GM21717 (cell line): ENCODE measurements around the gene SAMD8.

Source experiments
- ATAC-seq: cut with Tn5 transposase; IDR thresholded peaks from one replicate; pipeline ENCODE4 v1.9.1; 2021; ENCODE audit warnings: mild to moderate bottlenecking, moderate library complexity; ENCODE audit not compliant: unreplicated experiment

SAMD8 gene

DNA sequence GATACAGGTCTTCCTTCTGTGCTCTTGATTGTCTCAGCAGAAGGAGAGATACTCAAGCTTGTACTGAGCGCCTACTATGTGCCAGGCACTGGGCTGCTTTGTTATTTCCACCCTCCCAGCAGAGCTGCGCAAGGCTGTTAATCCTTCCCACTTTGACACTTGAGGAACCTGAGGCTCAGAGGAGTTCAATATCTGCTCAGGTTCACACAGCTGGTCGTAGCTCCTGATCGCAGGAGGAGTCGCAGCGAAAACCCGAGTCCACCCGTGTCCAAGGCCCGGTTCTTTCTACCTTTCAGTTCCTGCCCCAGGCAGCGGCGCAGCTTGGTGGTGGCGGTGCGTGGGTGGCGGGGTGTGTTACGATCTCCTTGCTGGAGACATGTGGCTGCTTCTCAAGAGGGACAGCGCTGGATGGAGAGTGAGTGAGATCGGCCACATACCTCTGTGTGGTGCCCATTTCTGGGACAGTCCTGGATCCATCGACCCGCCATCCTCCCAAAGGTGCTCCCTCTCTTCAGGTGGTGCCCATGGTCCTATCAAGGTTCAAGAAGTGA lies 26.5 kb upstream of the SAMD8 start:
- no peak for ATAC-seq

DNA sequence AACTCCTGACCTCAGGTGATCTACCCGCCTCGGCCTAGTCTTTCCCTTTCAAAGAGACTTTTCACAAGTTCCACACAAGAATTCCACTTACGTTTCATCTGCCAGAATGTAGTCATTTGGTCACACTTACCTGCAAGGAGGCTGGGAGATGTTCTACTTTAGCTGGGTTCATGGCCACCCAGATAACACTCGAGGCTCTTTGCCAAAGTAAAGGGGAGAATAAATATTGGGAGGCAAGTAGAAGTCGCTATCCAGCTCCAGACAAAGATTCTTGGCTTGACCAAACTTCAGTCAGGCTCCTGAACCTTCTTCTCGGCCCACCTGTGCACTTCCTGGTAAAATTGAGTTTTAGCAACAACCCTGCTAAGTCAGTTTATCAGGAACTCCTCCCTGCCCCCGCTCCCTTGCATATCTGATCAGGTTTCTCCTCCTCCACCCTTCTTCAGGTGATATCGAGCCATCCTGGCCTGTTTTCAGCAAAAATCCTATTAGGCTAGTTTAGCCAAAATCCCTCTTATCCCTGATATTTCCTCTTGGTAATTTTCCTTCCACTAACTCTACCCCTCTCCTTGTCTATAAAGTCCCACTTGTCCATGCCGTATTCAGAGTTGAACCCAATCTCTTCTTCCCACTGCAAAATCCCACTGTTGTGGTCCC lies 25.1 kb upstream of the SAMD8 start:
- ATAC-seq: no peak

DNA sequence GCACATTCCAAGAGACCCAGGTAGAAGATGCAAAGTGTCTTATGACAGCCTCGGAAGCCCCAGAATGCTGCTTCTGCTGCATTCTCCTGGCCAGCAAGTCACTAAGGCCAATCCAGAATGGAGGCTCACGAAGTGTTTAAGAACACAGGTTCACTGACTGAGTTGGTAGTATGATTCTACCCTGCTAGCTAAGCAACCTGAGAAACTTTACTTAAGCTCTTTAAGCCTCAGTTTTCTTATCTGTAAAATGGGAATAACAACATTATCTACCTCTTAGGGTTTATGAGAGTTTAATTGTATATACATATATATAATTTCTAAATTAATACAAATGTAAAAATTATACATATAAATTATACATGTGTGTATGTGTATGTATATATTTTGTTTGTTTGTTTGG lies 22.8 kb upstream of the SAMD8 start:
- ATAC-seq: no peak

DNA sequence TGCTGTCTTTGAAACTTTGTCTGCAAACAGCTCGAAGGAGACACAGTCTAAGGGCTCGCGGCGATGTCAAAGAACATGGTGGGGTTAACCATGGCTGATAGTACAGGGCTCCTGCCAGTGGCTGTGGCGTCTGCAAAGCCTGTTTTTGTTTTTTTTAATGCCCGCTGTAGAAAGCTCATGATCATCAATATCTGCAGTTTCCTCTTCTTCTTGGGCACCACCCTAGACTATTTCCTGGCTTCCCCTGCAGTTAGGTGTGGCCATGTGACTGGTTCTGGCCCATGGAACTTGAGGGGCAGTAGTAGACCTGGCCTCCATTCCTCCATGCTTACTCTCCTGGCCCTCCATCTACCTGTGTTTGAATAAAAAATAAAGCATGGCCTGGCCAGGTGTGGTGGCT lies 21.8 kb upstream of the SAMD8 start:
- no peak for ATAC-seq

DNA sequence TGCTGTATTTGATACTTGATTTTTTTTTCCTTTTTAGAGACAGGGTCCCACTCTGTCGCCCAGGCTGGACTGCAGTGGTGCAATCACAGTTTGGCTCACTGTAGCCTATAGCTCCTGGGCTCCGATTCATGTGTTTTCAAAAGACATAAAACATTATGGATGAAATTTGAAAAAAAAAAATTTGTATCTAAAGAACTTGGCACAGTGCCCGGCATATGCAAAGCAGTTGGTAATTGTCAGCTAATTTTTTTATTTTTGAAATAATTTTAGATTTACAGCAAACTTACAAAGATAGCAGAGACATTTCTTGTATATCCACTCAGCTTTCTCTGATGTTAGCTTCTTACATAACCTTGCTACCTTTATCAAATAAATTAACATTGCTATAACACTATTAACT lies 20.3 kb upstream of the SAMD8 start:
- ATAC-seq: no peak

DNA sequence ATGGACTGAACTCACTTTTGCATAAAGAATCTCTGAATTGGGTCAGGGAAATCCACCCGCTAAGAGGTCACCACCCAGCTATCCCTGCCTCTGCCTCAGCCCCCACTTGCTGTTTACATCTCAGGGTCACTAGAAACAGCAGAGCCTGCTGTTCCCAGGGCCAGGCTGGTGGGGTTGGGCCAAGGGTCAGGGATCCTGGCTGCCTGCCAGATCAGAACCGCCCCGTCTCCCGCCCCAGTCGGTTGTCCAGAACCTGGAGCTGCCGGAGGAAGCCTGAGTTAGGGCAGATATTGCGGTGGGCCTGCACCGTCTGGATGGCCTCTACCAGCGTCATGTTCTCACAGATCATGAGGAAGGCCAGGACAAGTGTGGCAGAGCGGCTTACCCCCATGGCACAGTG lies 17.0 kb upstream of the SAMD8 start:
- no peak for ATAC-seq

DNA sequence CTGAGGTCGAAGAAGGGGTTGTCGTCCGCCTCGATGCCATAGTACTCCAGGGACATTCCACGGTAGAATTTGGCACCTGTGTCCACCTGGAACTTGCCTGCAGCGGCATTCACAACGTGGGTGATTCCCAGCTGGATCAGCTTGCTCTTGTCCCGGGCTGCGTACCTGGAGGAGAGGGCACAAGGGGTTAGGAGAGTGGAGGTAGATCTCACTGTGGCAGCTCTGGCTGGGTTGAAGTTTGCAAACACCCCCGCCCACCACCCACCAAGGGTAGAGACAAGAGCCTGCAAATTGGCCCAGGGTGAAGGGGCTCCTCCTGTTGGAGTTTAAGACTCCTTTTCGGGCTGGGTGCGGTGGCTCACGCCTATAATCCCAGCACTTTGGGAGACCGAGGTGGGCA lies 15.8 kb upstream of the SAMD8 start:
- no peak for ATAC-seq

DNA sequence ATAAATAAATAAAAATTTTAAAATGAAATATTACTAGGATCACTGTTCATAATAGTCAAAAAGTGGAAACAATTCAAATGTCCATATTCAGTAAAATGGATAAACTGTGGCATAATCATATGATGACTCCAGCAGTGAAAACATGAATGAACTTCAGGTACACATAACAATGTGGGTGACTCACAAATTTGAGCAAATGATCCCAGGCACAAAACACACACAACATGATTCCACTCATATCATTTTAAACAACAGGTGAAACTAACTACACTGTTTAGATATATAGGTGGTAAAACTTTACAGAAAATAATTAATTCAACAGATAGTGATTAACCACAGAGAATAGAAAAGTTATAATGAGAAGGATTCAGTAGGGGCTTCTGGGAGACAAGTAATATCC lies 14.7 kb upstream of the SAMD8 start:
- no peak for ATAC-seq

DNA sequence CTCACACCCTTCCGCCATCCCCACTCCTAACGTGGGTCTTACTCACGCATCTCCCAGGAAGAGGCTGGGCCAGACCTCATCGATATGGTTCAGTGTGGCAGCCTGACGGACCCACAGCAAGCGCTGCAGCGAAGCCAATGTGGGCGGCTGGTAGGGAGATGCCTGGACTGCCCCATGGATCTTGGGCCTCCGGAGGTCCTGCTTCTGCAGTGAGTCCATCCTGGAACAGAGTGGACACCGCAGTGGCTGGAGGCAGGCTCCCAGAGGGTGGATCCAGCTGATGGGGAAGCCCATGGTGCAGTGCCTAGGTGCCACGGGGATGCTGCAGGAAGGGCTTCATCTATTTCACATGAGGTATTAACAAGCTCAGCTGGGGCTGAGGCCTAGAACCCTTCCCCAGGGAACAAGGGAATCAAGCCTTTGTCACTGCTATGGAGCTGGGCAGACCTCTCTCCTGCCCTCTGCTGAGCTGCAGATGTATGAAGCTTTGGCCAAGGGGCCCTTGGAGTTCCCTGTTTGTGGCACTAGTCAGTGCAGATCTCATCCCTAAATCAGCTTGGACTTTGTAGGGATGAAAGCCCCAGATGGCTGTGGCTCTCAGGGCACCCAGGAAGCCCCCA lies 13.7 kb upstream of the SAMD8 start:
- no peak for ATAC-seq

DNA sequence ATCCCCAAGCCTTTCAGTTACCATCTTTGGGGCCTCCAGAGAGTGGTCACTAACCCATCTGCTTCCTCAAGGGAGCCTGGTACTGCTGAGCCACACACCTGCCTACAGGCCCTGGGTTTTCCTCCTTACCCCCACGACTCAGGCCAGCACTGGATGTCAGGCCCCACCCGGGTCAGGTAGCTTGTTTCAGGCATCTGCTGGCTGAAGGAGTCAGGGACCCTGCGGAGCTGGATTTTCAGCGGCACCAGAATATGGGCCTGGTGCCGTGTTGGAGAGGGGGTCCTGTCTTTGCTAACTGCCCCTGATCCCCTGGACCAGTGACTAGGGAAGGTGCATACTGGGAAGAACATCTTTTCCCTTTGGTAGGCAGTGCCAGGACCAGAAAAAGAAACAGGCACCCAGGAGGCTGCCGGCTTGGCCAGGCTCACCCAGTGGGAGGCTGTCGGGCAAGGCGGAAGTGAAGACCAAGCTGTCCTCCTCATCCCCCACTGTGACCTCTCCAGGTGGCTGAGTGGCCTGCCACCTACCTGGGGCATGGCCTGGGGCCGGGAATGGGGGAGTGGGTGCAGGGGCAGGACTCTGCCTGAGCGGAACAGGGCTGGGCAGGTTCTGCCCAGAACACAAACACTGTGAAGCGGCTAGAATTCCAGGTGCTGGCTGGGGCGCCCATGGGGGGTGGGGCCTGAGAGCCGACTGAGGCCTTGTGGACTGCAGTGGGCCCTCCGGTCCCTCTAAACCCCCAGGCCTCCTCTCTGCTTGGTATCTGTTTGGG lies 12.4 kb upstream of the SAMD8 start:
- ATAC-seq: no peak

DNA sequence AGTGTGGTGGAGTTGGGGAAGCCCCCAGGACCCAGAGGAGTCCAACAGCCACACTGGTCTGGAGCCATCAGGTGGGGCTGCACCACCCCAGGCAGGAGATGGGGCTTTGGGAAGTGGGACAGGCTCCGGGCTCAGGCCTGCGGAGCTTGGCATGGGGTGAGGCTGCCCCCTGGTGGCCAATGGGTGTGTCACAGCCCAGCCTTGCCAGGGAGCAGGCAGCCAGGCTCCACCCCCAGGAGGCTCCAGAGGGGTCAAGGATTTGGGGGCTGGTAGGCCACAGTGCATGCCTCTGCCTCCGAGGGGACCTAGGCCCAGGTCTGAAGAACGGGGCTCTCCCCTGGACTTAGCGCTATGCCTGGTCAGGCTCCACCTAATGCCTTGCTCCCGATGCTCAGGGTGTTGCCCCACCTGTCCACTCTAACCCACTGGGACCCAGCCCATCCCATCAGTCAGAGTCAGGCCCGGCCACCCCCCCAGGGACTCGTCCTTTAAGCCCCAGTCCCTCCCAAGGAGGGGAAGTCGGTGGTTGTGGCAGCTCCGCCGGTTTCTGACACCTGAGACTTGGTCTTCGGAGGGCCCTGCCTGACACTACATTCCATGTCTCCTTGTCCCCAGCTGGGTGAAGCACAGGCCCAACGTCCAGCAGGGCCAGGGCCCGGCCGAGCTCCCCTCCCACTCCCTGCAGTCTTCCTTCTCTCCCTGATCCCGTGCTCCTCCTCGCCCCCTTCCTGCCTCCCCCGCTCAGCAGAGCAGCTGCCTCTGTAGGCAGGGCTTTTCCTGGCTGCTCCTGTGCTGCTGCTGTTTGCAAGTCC lies 11.3 kb upstream of the SAMD8 start:
- ATAC-seq: peak; percentile 60

DNA sequence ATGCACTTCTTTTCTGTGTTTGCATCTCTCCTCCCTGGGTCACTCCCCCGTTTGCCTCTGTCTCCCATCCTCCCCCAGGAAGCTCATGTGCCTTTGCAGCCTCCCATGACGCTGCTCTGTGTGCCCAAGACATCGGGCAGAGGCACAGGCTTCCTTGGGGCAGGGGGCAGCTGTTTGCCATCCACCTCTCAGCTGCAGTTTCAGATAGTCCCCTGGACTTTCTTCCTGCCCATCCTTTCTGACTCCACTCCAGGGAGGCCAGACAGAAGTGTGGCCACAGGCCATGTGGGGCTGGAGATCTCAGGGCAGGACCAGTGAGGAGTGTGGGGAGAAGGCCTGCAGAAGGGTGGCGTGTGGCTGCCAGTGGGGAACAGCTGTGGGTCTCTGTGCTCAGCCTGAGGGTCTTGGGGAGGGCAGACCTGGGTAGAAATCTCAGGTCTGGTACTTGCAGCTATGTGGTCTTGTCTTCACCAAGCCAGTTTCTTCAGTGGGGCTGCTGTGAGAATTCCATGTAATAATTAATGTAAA lies 10.6 kb upstream of the SAMD8 start:
- no peak for ATAC-seq

DNA sequence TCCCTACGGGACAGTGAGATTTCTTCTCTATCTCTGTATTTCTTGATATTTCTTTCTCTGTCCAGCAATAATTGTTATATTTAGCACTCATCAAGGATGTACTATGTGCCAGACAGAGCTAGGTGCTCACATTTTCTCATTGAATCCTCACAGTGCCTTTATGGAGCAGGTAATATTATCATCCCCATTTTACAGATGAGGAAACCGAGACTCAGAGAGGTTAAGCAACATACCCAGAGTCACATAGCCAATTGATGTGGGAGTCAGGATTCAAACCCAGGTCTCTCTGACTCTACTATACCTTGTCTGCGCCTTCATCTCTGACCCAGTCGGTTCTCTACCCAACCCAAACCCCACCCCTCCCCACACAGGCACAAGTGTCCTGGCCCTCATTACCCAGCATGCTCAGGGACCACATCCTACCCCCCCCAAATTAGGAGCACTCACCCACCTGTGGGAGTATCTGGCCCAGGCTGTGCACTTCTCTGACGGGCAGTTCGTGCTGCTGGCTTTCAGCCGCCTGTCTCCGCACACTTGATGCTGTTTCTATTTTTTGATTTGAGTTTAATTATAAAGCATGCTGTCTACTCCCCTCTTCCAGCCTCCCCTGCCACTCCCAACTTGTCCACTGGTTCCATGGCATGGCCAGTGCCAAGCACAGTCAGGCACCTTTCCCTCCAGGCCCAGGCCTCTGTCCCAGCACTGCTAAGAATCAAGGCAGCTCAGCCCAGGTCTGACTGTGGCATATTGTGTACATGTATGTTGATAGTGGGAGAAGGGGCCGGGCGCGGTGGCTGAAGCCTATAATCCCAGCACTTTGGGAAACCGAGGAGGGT lies 9.8 kb upstream of the SAMD8 start:
- no peak for ATAC-seq

DNA sequence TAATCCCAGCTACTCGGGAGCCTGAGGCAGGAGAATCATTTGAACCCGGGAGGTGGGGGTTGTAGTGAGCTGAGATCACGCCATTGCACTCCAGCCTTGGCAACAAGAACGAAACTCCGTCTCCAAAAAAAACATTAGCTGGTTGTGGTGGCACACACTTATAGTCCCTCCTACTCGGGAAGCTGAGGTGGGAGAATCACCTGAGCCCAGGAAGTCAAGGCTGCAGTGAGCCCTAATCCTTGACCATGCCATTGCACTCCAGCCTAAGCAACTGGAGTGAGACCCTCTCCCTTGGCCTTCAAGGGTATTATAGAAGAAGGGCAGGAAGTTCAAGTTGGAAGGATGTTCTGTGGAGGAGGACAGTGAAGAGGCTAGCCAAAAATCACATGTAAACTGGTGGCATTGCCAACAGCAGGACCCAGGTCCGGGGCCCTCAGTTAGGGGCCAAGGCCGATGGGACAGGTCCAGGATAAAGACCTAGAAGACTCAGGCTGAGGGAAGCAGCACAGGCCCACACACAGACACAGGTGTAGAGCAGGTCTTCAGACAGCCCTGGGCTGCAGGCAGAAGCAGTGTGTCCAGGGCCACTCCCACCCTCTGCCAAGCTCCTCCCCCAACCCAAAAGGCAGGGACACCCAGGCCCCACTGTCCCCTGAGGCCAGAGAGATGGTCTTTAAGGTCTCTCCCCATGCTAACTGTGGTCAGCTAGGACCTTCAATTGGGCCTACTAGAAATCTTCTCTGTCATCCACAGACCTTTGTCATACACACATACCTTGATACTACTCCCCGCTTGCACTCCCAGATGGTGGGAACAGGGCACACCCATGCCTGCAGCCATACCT lies 8.4 kb upstream of the SAMD8 start:
- no peak for ATAC-seq

DNA sequence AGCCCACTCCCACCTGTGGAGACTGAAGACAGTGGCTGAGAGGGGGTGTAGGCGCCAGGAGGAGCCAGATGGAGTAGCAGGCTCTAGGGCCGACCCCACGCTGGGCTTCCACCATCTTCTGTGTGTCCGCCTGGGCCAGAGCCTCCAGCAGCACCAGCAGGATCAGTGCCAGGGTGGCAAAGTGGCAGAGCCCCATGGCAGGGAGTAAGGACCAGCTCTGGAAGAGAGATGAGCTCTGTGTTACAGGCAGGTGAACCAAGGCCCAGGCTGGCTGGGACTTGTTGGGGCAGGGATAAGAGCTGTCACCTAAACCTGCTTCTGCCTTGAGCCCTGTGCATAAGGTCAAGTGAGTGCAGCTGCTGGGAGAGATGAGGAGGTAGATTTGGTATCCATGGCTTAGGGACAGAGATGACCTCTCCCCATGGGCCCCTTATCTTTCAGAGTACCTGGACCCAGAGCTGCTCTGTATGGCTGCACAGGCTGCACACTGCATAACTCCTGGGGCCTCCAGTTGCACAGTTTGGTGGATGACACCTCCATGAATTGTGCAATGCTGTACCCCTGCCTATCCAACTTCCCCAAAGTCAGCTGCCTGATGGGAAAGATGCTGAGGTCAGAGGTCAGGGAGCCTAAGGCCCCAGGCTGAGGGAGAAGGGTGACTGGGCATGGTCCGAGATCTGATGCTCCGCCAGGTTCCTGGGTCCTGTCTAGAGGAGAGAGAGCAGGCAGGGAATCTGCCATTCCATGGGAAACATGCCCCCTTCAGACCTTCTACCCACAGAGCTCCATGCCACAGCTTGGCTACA lies 7.4 kb upstream of the SAMD8 start:
- ATAC-seq: no peak

DNA sequence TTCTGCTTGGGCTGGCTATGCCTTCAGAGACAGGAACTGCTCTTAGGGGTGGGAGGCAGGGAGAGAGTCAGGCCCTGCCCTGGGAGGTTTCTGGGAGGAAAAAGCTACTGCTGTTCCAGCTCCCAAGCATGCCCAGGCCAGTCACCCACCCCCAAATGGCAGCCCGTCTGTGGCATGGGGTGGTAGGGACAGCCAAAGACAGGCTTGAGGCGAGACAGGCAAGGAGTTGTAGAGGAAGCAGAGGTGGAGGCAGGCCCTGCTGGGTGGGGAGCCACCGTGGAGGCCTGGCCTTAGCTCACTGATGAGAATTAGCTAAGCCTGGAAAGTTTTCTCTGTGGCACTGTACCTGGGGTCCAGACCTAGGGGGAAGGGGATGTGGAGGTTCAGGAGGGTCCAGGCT lies 6.6 kb upstream of the SAMD8 start:
- no peak for ATAC-seq

DNA sequence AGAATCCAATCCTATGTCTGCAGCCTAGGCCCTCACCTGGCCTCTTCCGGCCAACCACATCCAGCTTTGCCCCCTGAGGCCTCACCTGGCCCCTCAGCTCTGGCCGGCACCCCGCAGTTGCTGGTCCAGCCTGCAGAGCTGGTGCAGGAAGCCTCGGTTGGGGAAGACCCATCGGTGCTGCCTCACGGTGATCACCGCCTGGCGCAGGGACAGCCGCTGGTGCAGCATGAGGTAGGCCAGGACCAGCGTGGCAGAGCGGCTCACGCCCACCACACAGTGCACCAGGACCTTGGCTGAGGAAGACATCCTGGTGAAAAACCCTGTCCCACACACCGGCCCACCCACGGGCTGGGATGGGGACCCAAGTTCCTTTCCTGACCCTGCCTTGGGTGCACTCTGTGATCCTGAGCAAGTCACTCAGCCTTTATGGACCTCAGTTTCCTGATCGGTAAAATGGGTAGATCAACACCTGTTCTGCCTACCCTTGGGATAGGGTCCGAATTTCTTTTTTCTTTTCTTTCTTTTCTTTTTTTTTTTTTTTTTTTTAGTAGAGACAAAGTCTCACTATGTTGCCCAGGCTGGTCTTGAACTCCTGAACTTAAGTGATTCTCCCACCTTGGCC lies 5.8 kb upstream of the SAMD8 start:
- no peak for ATAC-seq

DNA sequence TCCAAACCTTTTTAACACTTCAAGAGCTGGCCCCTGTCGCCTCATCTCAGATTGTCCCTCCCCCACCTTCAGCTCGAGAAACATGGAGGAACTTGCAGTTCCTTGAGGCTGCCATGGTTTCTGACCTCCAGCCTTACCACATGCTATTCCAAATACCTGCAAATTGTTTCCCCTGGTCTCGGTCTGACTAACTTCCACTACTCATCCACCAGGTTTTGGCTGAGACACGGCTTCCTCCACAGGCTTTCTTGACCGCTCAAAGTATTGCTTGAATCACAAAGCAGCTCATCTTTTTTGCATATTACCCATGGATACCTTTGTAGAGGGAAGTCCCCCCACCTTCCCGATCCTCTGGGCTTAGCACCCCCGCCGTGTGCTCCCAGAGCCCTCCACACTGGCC lies 5.2 kb upstream of the SAMD8 start:
- ATAC-seq: no peak
